OCI-LY1 (cell line): ENCODE data around the gene BABAM2.

Experiments
- H2AFZ ChIP-seq: fragments of 200-600 bp; sonication (generic), shearing (Covaris generic); 2 replicates; pipeline ENCODE4 v1.6.0; 2014; ENCODE audit warnings: antibody characterized with exemption, mild to moderate bottlenecking, low read length
- H3F3A ChIP-seq: fragments of 200-600 bp; sonication (generic), shearing (Covaris generic); 2 replicates; pipeline ENCODE4 v1.6.0; 2014; ENCODE audit warnings: mild to moderate bottlenecking, antibody characterized with exemption, low read length, moderate library complexity; ENCODE audit not compliant: insufficient read depth
- H3K27ac ChIP-seq: fragments of 200-600 bp; sonication (generic); 2 replicates; pipeline ENCODE4 v1.5.1; 2014; ENCODE audit warnings: low read length, mixed run types, mild to moderate bottlenecking, low read depth; ENCODE audit not compliant: poor library complexity, severe bottlenecking
- H3K27me3 ChIP-seq: fragments of 200-600 bp; sonication (generic); 2 replicates; pipeline ENCODE4 v1.6.0; 2014; ENCODE audit warnings: antibody characterized with exemption, mild to moderate bottlenecking, low read length, moderate library complexity; ENCODE audit not compliant: insufficient read depth
- H3K36me3 ChIP-seq: fragments of 200-600 bp; sonication (generic); 2 replicates; pipeline ENCODE4 v1.6.1; 2014; ENCODE audit warnings: mild to moderate bottlenecking, antibody characterized with exemption, low read length, moderate library complexity, mixed read lengths; ENCODE audit not compliant: insufficient read depth
- H3K4me1 ChIP-seq: fragments of 200-600 bp; sonication (generic); 2 replicates; pipeline ENCODE4 v1.5.1; 2014; ENCODE audit warnings: mild to moderate bottlenecking, low read length, moderate library complexity; ENCODE audit not compliant: insufficient read depth, severe bottlenecking
- H3K4me2 ChIP-seq: fragments of 200-600 bp; sonication (generic), shearing (Covaris generic); 2 replicates; pipeline ENCODE4 v1.6.1; 2014; ENCODE audit warnings: low read length
- H3K4me3 ChIP-seq: fragments of 200-600 bp; sonication (generic); 2 replicates; pipeline ENCODE4 v1.5.1; 2014; ENCODE audit warnings: low read length, low read depth, mild to moderate bottlenecking, mixed read lengths; ENCODE audit not compliant: poor library complexity, severe bottlenecking
- H3K79me2 ChIP-seq: fragments of 200-600 bp; shearing (Covaris generic); 2 replicates; pipeline ENCODE4 v1.6.1; 2016; ENCODE audit warnings: mixed run types, low read length, mixed read lengths; ENCODE audit not compliant: insufficient read depth
- H3K9ac ChIP-seq: fragments of 200-600 bp; sonication (generic), shearing (Covaris generic); 2 replicates; pipeline ENCODE4 v1.6.1; 2014; ENCODE audit warnings: mild to moderate bottlenecking, low read length, mixed read lengths
- H3K9me2 ChIP-seq: fragments of 200-600 bp; sonication (generic), shearing (Covaris generic); 2 replicates; pipeline ENCODE4 v1.6.1; 2014; ENCODE audit warnings: low read depth, mild to moderate bottlenecking, low read length, mixed read lengths
- H3K9me3 ChIP-seq: fragments of 200-600 bp; shearing (Covaris generic); 2 replicates; pipeline ENCODE4 v1.6.1; 2014; ENCODE audit warnings: low read length, mixed read lengths
- H4K20me1 ChIP-seq: fragments of 200-600 bp; sonication (generic), shearing (Covaris generic); 2 replicates; pipeline ENCODE4 v1.6.0; 2016; ENCODE audit warnings: mild to moderate bottlenecking, low read length; ENCODE audit not compliant: insufficient read depth
- EZH2 ChIP-seq: fragments of 200-600 bp; sonication (generic), shearing (Covaris generic); IDR thresholded peaks from 2 replicates; pipeline ENCODE4 v1.8.0; 2017; ENCODE audit warnings: borderline replicate concordance, mixed run types, mild to moderate bottlenecking, antibody characterized with exemption, low read length, moderate library complexity, mixed read lengths
- TF ChIP-seq, protein P1 (sequence below): fragments of 200-600 bp; sonication (generic), shearing (Covaris generic); IDR thresholded peaks from 2 replicates; pipeline ENCODE4 v1.5.1; 2017; ENCODE audit warnings: mild to moderate bottlenecking, antibody characterized with exemption, low read length, moderate library complexity, mixed read lengths

Gene BABAM2

DNA sequence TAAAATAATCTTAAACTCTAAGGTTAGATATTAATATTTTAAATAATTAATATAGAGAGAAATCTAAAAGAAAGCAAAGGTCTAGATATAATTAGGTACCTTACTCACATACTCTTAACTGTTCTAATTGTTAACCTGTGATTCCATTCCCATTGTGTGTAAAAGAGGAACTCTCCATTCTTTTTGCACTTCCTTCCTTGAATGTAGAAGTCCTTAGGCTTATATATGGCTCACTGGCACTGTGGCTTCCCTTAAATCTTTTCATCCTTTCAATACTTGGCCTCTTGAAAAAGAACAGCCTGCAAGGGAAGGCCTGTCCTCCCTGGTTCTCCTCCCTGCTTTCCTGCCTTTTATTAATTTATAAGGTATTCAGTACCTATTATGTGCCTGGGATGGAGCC lies 319.3 kb downstream of the BABAM2 start:
- H3K79me2 ChIP-seq, result no peaks in the 10 kb centered on the region
- no peaks in the 10 kb centered on the region for H3K4me1 ChIP-seq
- no peak overlapping the region for H3K27ac ChIP-seq
- no peak overlapping the region for H3K4me3 ChIP-seq
- no peaks in the 10 kb centered on the region for H4K20me1 ChIP-seq
- H3K4me2 ChIP-seq, result no peak overlapping the region
- H3F3A ChIP-seq, result no peaks in the 10 kb centered on the region
- TF ChIP-seq, protein P1, sequence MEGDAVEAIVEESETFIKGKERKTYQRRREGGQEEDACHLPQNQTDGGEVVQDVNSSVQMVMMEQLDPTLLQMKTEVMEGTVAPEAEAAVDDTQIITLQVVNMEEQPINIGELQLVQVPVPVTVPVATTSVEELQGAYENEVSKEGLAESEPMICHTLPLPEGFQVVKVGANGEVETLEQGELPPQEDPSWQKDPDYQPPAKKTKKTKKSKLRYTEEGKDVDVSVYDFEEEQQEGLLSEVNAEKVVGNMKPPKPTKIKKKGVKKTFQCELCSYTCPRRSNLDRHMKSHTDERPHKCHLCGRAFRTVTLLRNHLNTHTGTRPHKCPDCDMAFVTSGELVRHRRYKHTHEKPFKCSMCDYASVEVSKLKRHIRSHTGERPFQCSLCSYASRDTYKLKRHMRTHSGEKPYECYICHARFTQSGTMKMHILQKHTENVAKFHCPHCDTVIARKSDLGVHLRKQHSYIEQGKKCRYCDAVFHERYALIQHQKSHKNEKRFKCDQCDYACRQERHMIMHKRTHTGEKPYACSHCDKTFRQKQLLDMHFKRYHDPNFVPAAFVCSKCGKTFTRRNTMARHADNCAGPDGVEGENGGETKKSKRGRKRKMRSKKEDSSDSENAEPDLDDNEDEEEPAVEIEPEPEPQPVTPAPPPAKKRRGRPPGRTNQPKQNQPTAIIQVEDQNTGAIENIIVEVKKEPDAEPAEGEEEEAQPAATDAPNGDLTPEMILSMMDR, result no peak
- H3K27me3 ChIP-seq, result no peaks in the 10 kb centered on the region
- H3K36me3 ChIP-seq, result no peaks in the 10 kb centered on the region
- H3K9me3 ChIP-seq, result no peaks in the 10 kb centered on the region
- no peak overlapping the region for H2AFZ ChIP-seq
- H3K9ac ChIP-seq, result no peak overlapping the region
- no peaks in the 10 kb centered on the region for H3K9me2 ChIP-seq

- Histone ChIP-seq H3K36me3 (no peaks in the 10 kb centered on the region), H2AFZ (no peak overlapping the region), H3K9me2 (no peaks in the 10 kb centered on the region), H3K4me1 (no peaks in the 10 kb centered on the region), H3K9me3 (no peaks in the 10 kb centered on the region), H3K27me3 (no peaks in the 10 kb centered on the region), H3K27ac (no peak overlapping the region), H4K20me1 (no peaks in the 10 kb centered on the region), H3K4me2 (no peak overlapping the region), H3K9ac (no peak overlapping the region), H3F3A (no peaks in the 10 kb centered on the region), H3K4me3 (no peak overlapping the region), H3K79me2 (no peaks in the 10 kb centered on the region)
- TF ChIP-seq, protein P1, result no peak
- TF ChIP-seq EZH2, result no peak
Measured at GRCh38 chr2:28210535-28210934, 320.0 kb downstream of the BABAM2 start.

DNA sequence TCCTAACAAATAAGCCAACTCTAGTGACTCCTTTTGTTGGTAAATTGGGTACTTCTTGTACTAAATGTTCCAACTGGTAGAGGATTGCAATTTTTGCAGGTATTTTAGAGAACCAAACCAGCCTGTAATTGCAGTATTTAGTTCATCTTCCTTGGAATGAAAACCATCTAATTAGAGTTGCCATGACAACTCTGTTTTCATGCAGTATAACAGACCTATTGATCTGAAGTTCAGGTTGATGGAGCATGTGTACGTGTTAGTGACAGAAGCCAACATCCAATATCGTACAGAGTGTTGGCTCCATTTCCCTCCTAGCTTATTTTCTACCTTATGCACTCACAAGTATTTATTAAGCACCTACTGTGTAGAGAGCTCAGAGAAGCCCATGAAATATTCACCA lies 325.8 kb downstream of the BABAM2 start:
- Histone ChIP-seq H3K27me3 (no peaks in the 10 kb centered on the region), H2AFZ (no peak overlapping the region), H3K79me2 (no peaks in the 10 kb centered on the region), H4K20me1 (no peaks in the 10 kb centered on the region), H3K27ac (no peak overlapping the region), H3K9me3 (no peaks in the 10 kb centered on the region), H3K4me1 (no peaks in the 10 kb centered on the region), H3F3A (no peaks in the 10 kb centered on the region), H3K9ac (no peak overlapping the region), H3K4me3 (no peak overlapping the region), H3K9me2 (no peaks in the 10 kb centered on the region), H3K4me2 (no peak overlapping the region), H3K36me3 (no peaks in the 10 kb centered on the region)
- TF ChIP-seq EZH2, result no peak
- TF ChIP-seq, protein P1, result no peak
